DOHH2 (cell line): ENCODE data around the gene IRGC.

Source experiments
- H3F3A ChIP-seq: fragments of 200-600 bp; sonication (generic), shearing (Covaris generic); 2 replicates; pipeline ENCODE4 v1.6.0; 2016; ENCODE audit warnings: antibody characterized with exemption, mild to moderate bottlenecking; ENCODE audit not compliant: control insufficient read depth, insufficient read depth
- H3K27ac ChIP-seq: fragments of 200-600 bp; sonication (generic); 2 replicates; pipeline ENCODE4 v1.5.1; 2014; ENCODE audit warnings: low read depth, mild to moderate bottlenecking, low read length, moderate library complexity
- H3K27me3 ChIP-seq: fragments of 200-600 bp; sonication (generic); 2 replicates; pipeline ENCODE4 v1.6.1; 2014; ENCODE audit warnings: mild to moderate bottlenecking, low read length, mixed read lengths; ENCODE audit not compliant: control insufficient read depth
- H3K36me3 ChIP-seq: fragments of 200-600 bp; sonication (generic); 2 replicates; pipeline ENCODE4 v1.6.1; 2014; ENCODE audit warnings: mild to moderate bottlenecking, low read length, moderate library complexity, mixed read lengths; ENCODE audit not compliant: control insufficient read depth
- H3K4me1 ChIP-seq: fragments of 200-600 bp; sonication (generic); 2 replicates; pipeline ENCODE4 v1.6.1; 2014; ENCODE audit warnings: mild to moderate bottlenecking, low read length, mixed read lengths; ENCODE audit not compliant: control insufficient read depth
- H3K4me2 ChIP-seq: fragments of 200-600 bp; sonication (generic); 2 replicates; pipeline ENCODE4 v1.6.0; 2014; ENCODE audit warnings: mild to moderate bottlenecking, low read length, moderate library complexity
- H3K4me3 ChIP-seq: fragments of 200-600 bp; sonication (generic); 2 replicates; pipeline ENCODE4 v1.5.1; 2014; ENCODE audit warnings: mild to moderate bottlenecking, low read length, mixed read lengths
- H3K79me2 ChIP-seq: fragments of 200-600 bp; sonication (generic); 2 replicates; pipeline ENCODE4 v1.6.1; 2014; ENCODE audit warnings: mild to moderate bottlenecking, low read length, mixed read lengths; ENCODE audit not compliant: control insufficient read depth
- H3K9me2 ChIP-seq: fragments of 200-600 bp; sonication (generic); replicated peaks from 2 replicates; pipeline ENCODE4 v1.6.1; 2014; ENCODE audit warnings: mild to moderate bottlenecking, low read length, mixed read lengths; ENCODE audit not compliant: control insufficient read depth
- H3K9me3 ChIP-seq: fragments of 200-600 bp; sonication (generic); 2 replicates; pipeline ENCODE4 v1.6.1; 2014; ENCODE audit warnings: antibody characterized with exemption, low read length, mixed read lengths; ENCODE audit not compliant: control insufficient read depth, insufficient read depth
- H4K20me1 ChIP-seq: fragments of 200-600 bp; sonication (generic); 2 replicates; pipeline ENCODE4 v1.6.0; 2014; ENCODE audit warnings: low read depth, mild to moderate bottlenecking, antibody characterized with exemption, low read length, moderate library complexity; ENCODE audit not compliant: control insufficient read depth, insufficient read depth
- EZH2phosphoT487 ChIP-seq: fragments of 200-600 bp; sonication (generic); IDR thresholded peaks from 2 replicates; pipeline ENCODE4 v1.6.1; 2017; ENCODE audit warnings: borderline replicate concordance, mild to moderate bottlenecking, antibody characterized with exemption, low read length, moderate library complexity, mixed read lengths
- TF ChIP-seq, protein P1 (sequence below): fragments of 200-600 bp; sonication (generic); IDR thresholded peaks from one replicate; pipeline ENCODE4 v1.5.1; 2014; ENCODE audit warnings: antibody characterized with exemption, mild to moderate bottlenecking, low read depth, low read length; ENCODE audit not compliant: poor library complexity, severe bottlenecking

IRGC gene

GRCh38 chr19:43694553-43694952 is 21.3 kb upstream of the IRGC start:
- no peak for TF ChIP-seq EZH2phosphoT487
- TF ChIP-seq, protein P1, sequence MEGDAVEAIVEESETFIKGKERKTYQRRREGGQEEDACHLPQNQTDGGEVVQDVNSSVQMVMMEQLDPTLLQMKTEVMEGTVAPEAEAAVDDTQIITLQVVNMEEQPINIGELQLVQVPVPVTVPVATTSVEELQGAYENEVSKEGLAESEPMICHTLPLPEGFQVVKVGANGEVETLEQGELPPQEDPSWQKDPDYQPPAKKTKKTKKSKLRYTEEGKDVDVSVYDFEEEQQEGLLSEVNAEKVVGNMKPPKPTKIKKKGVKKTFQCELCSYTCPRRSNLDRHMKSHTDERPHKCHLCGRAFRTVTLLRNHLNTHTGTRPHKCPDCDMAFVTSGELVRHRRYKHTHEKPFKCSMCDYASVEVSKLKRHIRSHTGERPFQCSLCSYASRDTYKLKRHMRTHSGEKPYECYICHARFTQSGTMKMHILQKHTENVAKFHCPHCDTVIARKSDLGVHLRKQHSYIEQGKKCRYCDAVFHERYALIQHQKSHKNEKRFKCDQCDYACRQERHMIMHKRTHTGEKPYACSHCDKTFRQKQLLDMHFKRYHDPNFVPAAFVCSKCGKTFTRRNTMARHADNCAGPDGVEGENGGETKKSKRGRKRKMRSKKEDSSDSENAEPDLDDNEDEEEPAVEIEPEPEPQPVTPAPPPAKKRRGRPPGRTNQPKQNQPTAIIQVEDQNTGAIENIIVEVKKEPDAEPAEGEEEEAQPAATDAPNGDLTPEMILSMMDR, result no peak
- H3K9me2 ChIP-seq, result no peaks in the 10 kb centered on the region
- H3K79me2 ChIP-seq, result no peaks in the 10 kb centered on the region
- H3F3A ChIP-seq, result no peaks in the 10 kb centered on the region
- no peaks in the 10 kb centered on the region for H4K20me1 ChIP-seq
- no peaks in the 10 kb centered on the region for H3K36me3 ChIP-seq
- no peak overlapping the region for H3K4me2 ChIP-seq
- no peaks in the 10 kb centered on the region for H3K4me1 ChIP-seq
- H3K4me3 ChIP-seq, result no peak overlapping the region
- H3K9me3 ChIP-seq, result peaks cover 5% of the 10 kb centered on the region; the same call in 1 of the 2 replicates
- no peaks in the 10 kb centered on the region for H3K27me3 ChIP-seq
- H3K27ac ChIP-seq, result no peak overlapping the region

- Histone ChIP-seq H3K79me2 (no peaks in the 10 kb centered on the region), H3K27me3 (no peaks in the 10 kb centered on the region), H3K4me2 (no peak overlapping the region), H3F3A (no peaks in the 10 kb centered on the region), H3K36me3 (no peaks in the 10 kb centered on the region), H3K4me1 (peaks cover 3% of the 10 kb centered on the region), H3K27ac (no peak overlapping the region), H3K9me3 (peaks cover 5% of the 10 kb centered on the region; the same call in 1 of the 2 replicates), H3K9me2 (no peaks in the 10 kb centered on the region), H4K20me1 (no peaks in the 10 kb centered on the region), H3K4me3 (no peak overlapping the region)
- TF ChIP-seq, protein P1, result no peak
- no peak for TF ChIP-seq EZH2phosphoT487
These were observed 19.7 kb upstream of the IRGC start for GRCh38 chr19:43695985-43696704.

DNA sequence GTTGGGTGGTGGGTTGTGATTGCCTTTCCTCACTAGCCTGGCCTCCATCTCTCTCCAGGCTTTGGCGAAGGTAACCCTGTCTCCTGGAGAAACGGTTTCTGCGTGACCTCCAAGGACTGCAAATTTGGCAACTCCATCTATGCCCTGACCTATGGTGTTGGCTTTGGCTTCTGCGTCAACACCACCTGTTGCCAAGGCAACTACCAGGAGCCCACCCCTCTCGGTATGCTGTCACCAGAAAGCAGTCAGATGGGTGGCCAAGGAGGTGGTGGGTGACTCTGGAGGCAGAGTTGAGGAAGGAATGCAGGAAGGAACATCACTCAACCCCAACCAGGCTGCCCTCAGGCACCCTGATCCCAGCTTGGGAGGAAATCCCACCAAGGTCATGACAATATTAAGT is 18.6 kb upstream of the IRGC start:
- no peaks in the 10 kb centered on the region for H3K79me2 ChIP-seq
- no peaks in the 10 kb centered on the region for H3F3A ChIP-seq
- no peak overlapping the region for H3K27ac ChIP-seq
- H4K20me1 ChIP-seq, result no peaks in the 10 kb centered on the region
- H3K27me3 ChIP-seq, result no peaks in the 10 kb centered on the region
- no peak overlapping the region for H3K4me2 ChIP-seq
- no peaks in the 10 kb centered on the region for H3K9me2 ChIP-seq
- TF ChIP-seq, protein P1, result no peak
- H3K9me3 ChIP-seq, result no peaks in the 10 kb centered on the region
- H3K4me1 ChIP-seq, result peaks cover 7% of the 10 kb centered on the region
- no peaks in the 10 kb centered on the region for H3K36me3 ChIP-seq
- H3K4me3 ChIP-seq, result no peak overlapping the region
